Uterus (tissue), 4 donors: ENCODE results near the gene TFEB. TPM values are rescaled to one million over a fixed set of nuclear protein-coding genes. Genes with fewer than 3 reads are reported as not detected.

Source experiments
- DNase-seq, 2 donors: peaks; one replicate each; pipeline ENCODE4 v3.0.0-alpha.2; 2019 to 2020
- H3K27ac ChIP-seq, 2 donors: fragments of 200-600 bp; sonication (generic); 1 replicate in 1 of 2; 2 replicates in 1 of 2; pipeline ENCODE4 v1.5.1; 2016 to 2018
- H3K27me3 ChIP-seq, 2 donors: fragments of 200-600 bp; sonication (generic); one replicate each; pipeline ENCODE4 v1.5.1; 2018 to 2019; ENCODE audit warnings: control low read depth in 1 of 2
- H3K36me3 ChIP-seq, 2 donors: fragments of 200-600 bp; sonication (generic); one replicate each; pipeline ENCODE4 v1.5.1; 2019; ENCODE audit warnings: control low read depth in 1 of 2
- H3K4me1 ChIP-seq, 2 donors: fragments of 200-600 bp; sonication (generic); one replicate each; pipeline ENCODE4 v1.5.1; 2018 to 2019; ENCODE audit warnings: control low read depth in 1 of 2
- H3K4me3 ChIP-seq, 2 donors: fragments of 200-600 bp; sonication (generic); 1 replicate in 1 of 2; 2 replicates in 1 of 2; pipeline ENCODE4 v1.5.1; 2018 to 2019; ENCODE audit warnings: mild to moderate bottlenecking in 1 of 2
- H3K9me3 ChIP-seq, 2 donors: fragments of 200-600 bp; sonication (generic); one replicate each; pipeline ENCODE4 v1.5.1; 2019; ENCODE audit warnings: control low read depth in 1 of 2
- POLR2A ChIP-seq, 2 donors: fragments of 450-650 bp; IDR thresholded peaks; one replicate each; pipeline ENCODE4 v1.6.1; 2016; ENCODE audit warnings: antibody characterized with exemption in 2 of 2, mild to moderate bottlenecking in 1 of 2, moderate library complexity in 1 of 2
- intact Hi-C: fragments of 100-400 bp; cut with DNase I; formaldehyde crosslinking; loops from one replicate; pipeline ENCODE4 v1.15.1; 2023; ENCODE audit warnings: low total_unique reads
- total RNA-seq, 4 donors: library from RNA; depleted of rRNA in 3 of 4; stranded (reverse); fragments of >200 nt in 3 of 4; gene quantifications; one replicate each; pipeline versions ENCODE4 v1.1.0 to v1.2.4, GENCODE V29; 2014 to 2023
- TF ChIP-seq, protein P1 (sequence below), 4 experiments: fragments of 200-600 bp in 2 of 4; fragments of 450-650 bp in 2 of 4; sonication (generic) in 2 of 4; IDR thresholded peaks; one replicate each; pipeline ENCODE4 v1.5.1; 2016 to 2019; ENCODE audit warnings: antibody characterized with exemption in 4 of 4, mild to moderate bottlenecking in 2 of 4, moderate library complexity in 1 of 4
- donor health status: DM: yes; HTN: yes; CAD: no.

The TFEB gene
- total RNA-seq, 4 donors from 2014 or later: 8.8 to 31.7 (median 17.0) TPM

DNA sequence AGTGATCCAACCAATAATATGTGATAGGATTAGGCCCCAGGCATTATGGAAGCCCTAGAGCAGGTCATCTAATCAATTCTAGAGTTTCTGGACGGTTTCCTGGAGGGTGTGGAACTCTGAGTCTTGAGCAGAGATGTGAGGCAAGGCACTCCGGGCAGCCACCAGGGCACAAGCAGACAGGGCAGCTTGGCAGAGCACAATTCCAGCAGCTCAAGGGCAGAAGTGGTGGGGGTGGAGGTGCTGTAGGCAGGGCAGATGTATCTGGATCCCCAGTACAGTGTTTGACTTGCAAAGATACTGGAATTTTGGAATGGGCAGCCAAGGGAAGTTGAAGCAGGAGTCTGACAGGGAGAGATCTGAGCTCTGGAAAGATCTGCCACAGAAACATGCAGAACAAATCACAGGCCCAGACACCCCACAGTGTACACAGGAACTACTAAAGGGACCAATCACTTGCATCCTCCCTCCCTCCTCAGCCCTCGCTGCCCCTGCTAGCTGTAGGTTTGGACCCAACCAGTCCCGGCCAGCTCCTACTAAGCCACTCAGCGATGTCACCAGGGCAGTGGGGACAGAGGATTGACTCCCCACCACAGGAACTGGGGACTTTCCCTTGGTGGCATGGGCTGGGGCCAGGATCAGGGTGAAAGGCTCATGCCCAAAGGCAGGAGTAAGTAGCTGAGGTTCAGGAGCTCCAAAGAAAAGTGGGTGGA, 47.0 kb downstream of the TFEB start:
- intact Hi-C loops: loop anchor here (10.0 kb wide), 1 partner anchor 224 kb away; no protein-coding TSS in a partner anchor
- DNase-seq: no peak
- H3K27ac ChIP-seq: no peak overlapping the region
- H3K9me3 ChIP-seq: no peaks in the 10 kb centered on the region
- H3K36me3 ChIP-seq: no peaks in the 10 kb centered on the region
- no peaks in the 10 kb centered on the region for H3K27me3 ChIP-seq
- no peaks in the 10 kb centered on the region for H3K4me1 ChIP-seq
- H3K4me3 ChIP-seq: no peak overlapping the region
- no peak for TF ChIP-seq POLR2A (IDR thresholded peaks at IDR 0.05)
- TF ChIP-seq, protein P1, sequence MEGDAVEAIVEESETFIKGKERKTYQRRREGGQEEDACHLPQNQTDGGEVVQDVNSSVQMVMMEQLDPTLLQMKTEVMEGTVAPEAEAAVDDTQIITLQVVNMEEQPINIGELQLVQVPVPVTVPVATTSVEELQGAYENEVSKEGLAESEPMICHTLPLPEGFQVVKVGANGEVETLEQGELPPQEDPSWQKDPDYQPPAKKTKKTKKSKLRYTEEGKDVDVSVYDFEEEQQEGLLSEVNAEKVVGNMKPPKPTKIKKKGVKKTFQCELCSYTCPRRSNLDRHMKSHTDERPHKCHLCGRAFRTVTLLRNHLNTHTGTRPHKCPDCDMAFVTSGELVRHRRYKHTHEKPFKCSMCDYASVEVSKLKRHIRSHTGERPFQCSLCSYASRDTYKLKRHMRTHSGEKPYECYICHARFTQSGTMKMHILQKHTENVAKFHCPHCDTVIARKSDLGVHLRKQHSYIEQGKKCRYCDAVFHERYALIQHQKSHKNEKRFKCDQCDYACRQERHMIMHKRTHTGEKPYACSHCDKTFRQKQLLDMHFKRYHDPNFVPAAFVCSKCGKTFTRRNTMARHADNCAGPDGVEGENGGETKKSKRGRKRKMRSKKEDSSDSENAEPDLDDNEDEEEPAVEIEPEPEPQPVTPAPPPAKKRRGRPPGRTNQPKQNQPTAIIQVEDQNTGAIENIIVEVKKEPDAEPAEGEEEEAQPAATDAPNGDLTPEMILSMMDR (IDR thresholded peaks at IDR 0.05): no peak

DNA sequence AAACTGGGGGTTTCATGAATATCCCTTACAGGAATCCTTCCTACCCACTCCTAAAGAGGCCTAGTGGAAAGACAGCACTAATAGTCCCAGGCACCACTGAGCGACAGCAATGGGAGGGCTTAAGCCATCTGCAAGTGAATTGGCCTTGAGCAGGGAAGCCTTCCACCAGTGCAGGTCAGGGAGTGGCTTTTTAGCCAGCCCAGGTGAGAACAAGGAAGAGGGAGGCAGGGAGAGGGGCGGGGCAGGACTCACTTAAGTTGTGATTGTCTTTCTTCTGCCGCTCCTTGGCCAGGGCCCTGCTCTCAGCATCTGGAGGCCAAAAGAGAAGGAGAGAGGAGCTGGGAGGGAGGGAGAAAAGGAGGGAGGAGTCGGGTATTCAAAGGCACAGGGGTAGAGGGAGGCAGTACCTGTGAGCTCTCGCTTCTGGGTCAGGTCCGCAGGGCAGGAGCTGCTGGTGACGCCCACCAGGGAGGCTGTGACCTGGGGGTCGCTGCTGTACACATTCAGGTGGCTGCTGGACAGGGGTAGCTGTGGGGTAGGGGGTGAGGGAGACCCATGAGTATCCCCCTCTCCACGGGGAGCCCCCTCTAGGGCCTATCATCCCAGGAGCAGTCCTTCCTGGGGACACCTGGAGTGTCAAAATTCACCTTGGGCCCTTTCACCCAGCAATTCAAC, 47.8 kb downstream of the TFEB start:
- TF ChIP-seq, protein P1 (IDR thresholded peaks at IDR 0.05): no peak
- no peak for TF ChIP-seq POLR2A (IDR thresholded peaks at IDR 0.05)
- no peaks in the 10 kb centered on the region for H3K27me3 ChIP-seq
- no peak overlapping the region for H3K4me3 ChIP-seq
- no peaks in the 10 kb centered on the region for H3K36me3 ChIP-seq
- DNase-seq: no peak
- H3K4me1 ChIP-seq: peaks cover 0 to 5% of the 10 kb centered on the region in 2 donors
- H3K9me3 ChIP-seq: no peaks in the 10 kb centered on the region
- intact Hi-C loops: loop anchor here (10.0 kb wide), 1 partner anchor 223 kb away; no protein-coding TSS in a partner anchor
- H3K27ac ChIP-seq: no peak overlapping the region

DNA sequence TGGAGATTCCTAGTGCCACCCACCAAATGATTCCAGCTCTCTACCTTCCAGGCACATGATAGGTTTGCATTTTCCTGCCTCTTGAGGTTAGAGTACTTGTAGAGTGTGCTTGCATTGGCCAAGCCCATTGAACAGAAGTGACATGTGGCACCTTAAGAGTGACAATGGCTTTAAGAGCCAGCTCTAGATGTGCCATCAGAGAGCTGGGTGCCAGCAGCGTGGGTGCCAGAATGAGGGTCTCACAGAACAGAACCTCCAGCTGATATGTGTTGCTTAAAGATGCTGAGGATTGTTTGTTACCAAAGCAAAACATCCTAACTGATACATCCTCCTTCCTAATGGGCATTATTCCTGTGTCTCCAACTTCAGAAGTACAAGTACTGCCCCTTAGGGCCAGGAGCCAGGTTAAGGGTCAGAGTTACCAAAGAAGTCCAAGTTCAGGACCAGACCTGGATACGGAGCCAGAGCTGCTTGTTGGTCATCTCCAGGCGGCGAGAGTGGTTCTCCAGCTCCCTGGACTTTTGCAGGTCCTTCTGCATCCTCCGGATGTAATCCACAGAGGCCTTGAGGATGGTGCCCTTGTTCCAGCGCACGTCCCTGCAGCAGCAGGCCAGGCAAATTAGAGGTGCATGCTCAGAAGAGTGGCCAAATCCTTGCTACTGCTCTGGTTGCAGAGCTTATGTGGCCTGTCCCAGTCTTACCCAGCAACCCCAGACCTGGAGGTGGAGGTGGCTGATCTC, 49.6 kb downstream of the TFEB start:
- intact Hi-C loops: loop anchor here (10.0 kb wide), 1 partner anchor 221 kb away; no protein-coding TSS in a partner anchor
- no peak for TF ChIP-seq POLR2A (IDR thresholded peaks at IDR 0.05)
- TF ChIP-seq, protein P1 (IDR thresholded peaks at IDR 0.05): no peak
- no peaks in the 10 kb centered on the region for H3K27me3 ChIP-seq
- DNase-seq: no peak
- H3K4me1 ChIP-seq: peaks cover 0 to 12% of the 10 kb centered on the region in 2 donors
- H3K27ac ChIP-seq: no peak overlapping the region
- H3K36me3 ChIP-seq: no peaks in the 10 kb centered on the region
- H3K9me3 ChIP-seq: no peaks in the 10 kb centered on the region
- H3K4me3 ChIP-seq: no peak overlapping the region

DNA sequence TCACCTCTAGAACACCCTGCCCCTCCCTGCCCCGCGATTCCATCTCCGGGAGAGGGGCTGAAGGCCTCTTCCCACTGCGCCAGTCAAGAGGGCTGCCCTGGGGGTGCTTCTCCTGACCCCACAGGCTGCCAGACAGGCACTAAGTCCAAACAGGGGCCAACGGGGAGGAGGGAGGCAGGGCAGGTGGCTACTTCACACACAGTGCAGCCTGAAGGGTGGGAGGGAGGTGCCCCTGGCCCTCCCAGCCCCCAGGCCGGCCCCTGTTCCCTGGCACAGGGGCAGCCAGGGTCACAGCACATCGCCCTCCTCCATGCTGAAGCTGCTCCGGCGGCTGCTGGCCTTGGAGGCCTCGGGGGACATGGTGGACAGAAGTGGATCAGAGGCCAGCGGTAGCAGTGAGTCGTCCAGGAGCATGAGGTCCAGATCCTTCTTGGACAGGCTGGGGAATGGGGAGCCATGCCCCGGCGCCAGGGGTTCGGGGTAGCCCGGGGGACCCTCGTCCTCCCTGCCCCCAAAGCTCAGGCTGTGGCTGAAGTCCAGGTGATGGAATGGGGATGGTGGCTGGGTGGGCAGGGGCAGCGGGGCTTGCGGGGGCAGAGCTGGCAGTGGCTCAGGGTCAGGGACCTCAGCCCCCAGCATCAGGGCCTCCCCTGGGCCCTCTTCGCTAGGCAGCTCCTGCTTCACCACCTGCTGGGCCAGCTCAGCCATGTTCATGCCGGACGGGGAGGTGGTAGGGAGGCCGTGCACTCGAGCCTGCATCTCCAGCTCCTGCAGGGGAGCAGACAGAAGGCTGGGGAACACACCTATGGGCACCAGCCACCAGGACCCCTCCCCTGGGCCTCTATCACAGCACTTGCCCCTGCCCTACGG, 50.9 kb downstream of the TFEB start:
- TF ChIP-seq, protein P1 (IDR thresholded peaks at IDR 0.05): no peak
- no peak for TF ChIP-seq POLR2A (IDR thresholded peaks at IDR 0.05)
- Histone ChIP-seq H3K4me3 (no peak overlapping the region), H3K36me3 (no peaks in the 10 kb centered on the region), H3K27ac (no peak overlapping the region), H3K27me3 (no peaks in the 10 kb centered on the region), H3K9me3 (no peaks in the 10 kb centered on the region), H3K4me1 (peaks cover 0 to 12% of the 10 kb centered on the region in 2 donors)
- DNase-seq: no peak
- intact Hi-C loops: loop anchor here (5.0 to 10.0 kb wide), 2 partner anchors 82 to 220 kb away; no protein-coding TSS in a partner anchor
